ENCODE results near the gene CIAO2A.
"Not testable (repeated sequence)": the region's sequence is repeated elsewhere in the genome, so short reads cannot be mapped to it uniquely, and the experiment has no call there.

Gene CIAO2A

DNA sequence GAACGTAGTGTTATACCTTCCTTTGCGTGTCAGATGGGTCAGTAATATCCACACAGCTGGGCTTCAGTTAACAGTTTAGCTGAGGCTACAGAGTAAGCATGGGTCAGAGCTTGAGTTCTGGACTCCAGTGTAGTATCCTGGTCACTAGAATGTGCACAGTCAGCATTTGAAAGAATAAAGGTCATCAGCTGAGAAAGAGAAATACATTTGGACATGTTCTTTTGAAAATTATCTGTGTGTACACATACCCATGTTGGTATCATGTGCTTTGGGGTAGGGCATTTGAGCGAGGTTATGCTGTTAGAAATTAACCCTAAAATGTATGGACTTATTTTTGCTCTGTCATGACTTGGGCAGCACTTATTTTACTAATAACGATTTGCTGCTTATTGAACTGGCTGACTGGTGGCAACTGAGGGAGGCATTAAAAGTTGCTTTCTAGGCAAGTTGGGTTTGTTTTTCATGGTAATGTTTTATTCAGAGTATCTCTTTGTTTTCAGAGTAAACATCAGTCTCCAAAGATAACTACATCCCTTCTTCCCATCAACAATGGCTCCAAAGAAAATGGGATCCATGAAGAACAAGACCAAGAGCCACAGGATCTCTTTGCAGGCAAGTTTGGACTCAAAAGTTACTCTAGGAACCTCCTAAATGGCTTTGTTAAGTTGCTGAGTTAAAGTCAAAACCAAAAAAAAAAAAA lies 18.6 kb upstream of the CIAO2A start:
- H3K4me3 ChIP-seq (ENCODE audit: low read depth, low read length), result no peak overlapping the region
- H3K27ac ChIP-seq (ENCODE audit: low read depth, low read length), result peak overlapping the region; percentile 50
- no peaks in the 10 kb centered on the region for H3K27me3 ChIP-seq (ENCODE audit: insufficient read depth, low read length)
- H2AFZ ChIP-seq (ENCODE audit: low read length, unreplicated experiment), result no peak overlapping the region
- peaks cover 12% of the 10 kb centered on the region for H3K4me1 ChIP-seq (ENCODE audit: control insufficient read depth, insufficient read depth, low read length, unreplicated experiment)
- H3K36me3 ChIP-seq (ENCODE audit: insufficient read depth, low read length), result peaks cover 7% of the 10 kb centered on the region; the same call in 1 of the 2 replicates
- peaks cover 45% of the 10 kb centered on the region for H3K79me2 ChIP-seq (ENCODE audit: control insufficient read depth, insufficient read depth, low read length, unreplicated experiment)

DNA sequence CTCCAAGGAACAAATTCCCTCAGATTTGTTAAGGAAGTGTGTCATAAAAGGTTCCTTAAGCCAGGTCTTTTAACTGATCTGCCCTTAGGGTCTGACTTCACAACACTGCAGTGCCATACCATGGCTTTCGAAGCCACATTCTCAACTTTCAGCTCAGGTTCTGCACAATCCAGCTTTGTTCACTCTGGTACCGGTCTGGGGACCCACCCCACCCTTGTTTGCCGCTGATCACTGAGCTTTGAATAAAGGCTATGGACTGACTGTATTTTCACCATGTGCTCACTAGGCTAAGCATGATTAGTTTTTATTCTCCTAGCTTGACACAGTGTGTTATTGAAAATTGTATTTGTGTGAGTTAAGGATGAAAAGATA lies 18.0 kb upstream of the CIAO2A start:
- peaks cover 51% of the 10 kb centered on the region for H3K79me2 ChIP-seq (ENCODE audit: control insufficient read depth, insufficient read depth, low read length, unreplicated experiment)
- H3K27me3 ChIP-seq (ENCODE audit: insufficient read depth, low read length), result no peaks in the 10 kb centered on the region
- peaks cover 12% of the 10 kb centered on the region for H3K4me1 ChIP-seq (ENCODE audit: control insufficient read depth, insufficient read depth, low read length, unreplicated experiment)
- no peak overlapping the region for H3K4me3 ChIP-seq (ENCODE audit: low read depth, low read length)
- no peak overlapping the region for H3K27ac ChIP-seq (ENCODE audit: low read depth, low read length)
- peaks cover 10% of the 10 kb centered on the region for H3K36me3 ChIP-seq (ENCODE audit: insufficient read depth, low read length)
- no peak overlapping the region for H2AFZ ChIP-seq (ENCODE audit: low read length, unreplicated experiment)

DNA sequence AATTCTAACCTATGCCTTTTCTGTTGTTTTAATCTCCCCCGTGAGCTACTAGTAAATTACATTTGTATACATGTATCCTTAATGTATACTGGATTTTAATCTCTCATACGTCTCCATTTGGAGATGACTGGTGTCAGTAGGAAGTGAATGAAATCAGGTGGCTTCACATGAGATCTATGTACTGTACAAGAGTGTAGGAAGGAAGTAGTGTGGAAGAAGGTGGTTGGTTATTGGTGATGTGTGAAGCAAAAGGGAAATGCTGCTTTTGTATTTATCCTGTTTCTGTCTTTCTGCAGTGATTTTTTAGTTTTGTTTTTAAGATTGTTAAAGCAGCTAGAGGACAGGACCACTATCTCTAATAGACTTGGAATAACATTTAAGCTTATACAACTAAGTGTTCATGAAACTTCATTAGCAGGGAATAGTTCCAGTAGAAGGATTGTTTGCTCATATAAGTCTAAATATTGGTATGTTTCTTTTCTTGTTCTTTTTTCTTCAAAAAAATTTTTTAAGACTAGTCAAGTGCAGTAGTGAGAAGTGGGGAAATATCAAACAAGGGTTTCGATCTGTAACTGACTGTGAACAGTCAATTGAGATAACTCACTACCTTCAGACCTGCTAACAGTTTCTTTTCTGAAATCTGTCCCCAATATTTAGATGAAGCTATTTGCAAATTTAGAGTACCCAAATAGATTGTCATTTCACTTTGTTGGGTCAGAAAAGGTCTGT lies 17.5 kb upstream of the CIAO2A start:
- Histone ChIP-seq H3K27ac (ENCODE audit: low read depth, low read length) (no peak overlapping the region), H3K4me1 (ENCODE audit: control insufficient read depth, insufficient read depth, low read length, unreplicated experiment) (peaks cover 12% of the 10 kb centered on the region), H3K27me3 (ENCODE audit: insufficient read depth, low read length) (no peaks in the 10 kb centered on the region), H3K79me2 (ENCODE audit: control insufficient read depth, insufficient read depth, low read length, unreplicated experiment) (peaks cover 55% of the 10 kb centered on the region), H3K36me3 (ENCODE audit: insufficient read depth, low read length) (peaks cover 10% of the 10 kb centered on the region), H3K4me3 (ENCODE audit: low read depth, low read length) (no peak overlapping the region), H2AFZ (ENCODE audit: low read length, unreplicated experiment) (no peak overlapping the region)

DNA sequence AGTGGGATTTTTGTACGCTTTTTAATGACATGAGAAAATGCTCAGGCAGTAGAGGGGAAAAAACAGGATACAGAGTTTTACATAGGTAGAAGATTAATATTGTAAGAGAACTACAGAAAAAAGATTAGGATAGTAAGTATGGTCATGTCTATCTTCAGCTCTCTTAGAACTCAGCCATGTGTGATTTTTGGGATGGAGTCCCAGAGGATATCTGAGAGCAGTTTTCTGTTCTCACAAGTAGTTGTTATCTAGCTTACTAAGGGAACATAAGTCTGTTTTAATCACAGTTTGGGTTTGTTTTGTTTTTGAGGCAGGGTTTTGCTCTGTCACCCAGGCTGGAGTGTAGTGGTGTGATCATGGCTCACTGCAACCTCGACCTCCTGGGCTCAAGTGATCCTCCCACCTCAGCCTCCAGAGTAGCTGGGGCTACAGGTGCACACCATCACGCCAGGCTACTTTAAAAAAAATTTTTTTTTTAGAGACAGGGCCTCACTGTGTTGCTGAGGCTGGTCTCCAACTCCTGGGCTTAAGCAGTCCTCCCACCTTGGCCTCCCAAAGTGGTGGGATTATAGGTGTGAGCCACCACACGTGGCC lies 16.6 kb upstream of the CIAO2A start:
- peaks cover 62% of the 10 kb centered on the region for H3K79me2 ChIP-seq (ENCODE audit: control insufficient read depth, insufficient read depth, low read length, unreplicated experiment)
- peaks cover 10% of the 10 kb centered on the region for H3K36me3 ChIP-seq (ENCODE audit: insufficient read depth, low read length)
- not testable (repeated sequence) for H3K27me3 ChIP-seq (ENCODE audit: insufficient read depth, low read length); H2AFZ ChIP-seq (ENCODE audit: low read length, unreplicated experiment); H3K4me3 ChIP-seq (ENCODE audit: low read depth, low read length); H3K27ac ChIP-seq (ENCODE audit: low read depth, low read length)
- peaks cover 17% of the 10 kb centered on the region for H3K4me1 ChIP-seq (ENCODE audit: control insufficient read depth, insufficient read depth, low read length, unreplicated experiment)

DNA sequence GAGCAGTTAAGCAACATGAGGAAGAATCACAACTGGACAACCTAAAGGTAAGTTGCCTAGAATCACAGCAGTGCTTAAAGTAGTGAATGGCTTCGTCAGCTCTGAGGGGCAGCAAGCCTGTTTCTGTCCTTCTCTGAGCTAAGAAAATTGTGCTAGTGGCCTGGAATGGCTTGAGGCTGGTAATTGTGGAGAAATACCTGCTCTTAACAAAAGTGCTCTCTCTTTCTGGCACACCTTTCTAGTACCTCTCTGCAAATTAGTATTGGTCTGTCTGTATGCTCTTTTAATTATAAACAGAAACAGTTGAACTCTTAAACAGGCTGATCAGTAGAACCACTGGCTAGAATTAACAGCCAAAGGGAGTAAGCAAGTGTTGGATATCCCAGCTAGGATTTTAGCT lies 13.7 kb upstream of the CIAO2A start:
- Histone ChIP-seq H3K27me3 (ENCODE audit: insufficient read depth, low read length) (no peaks in the 10 kb centered on the region), H3K27ac (ENCODE audit: low read depth, low read length) (no peak overlapping the region), H3K36me3 (ENCODE audit: insufficient read depth, low read length) (peaks cover 4% of the 10 kb centered on the region; the same call in 1 of the 2 replicates), H3K4me3 (ENCODE audit: low read depth, low read length) (no peak overlapping the region), H3K4me1 (ENCODE audit: control insufficient read depth, insufficient read depth, low read length, unreplicated experiment) (peaks cover 14% of the 10 kb centered on the region), H2AFZ (ENCODE audit: low read length, unreplicated experiment) (no peak overlapping the region), H3K79me2 (ENCODE audit: control insufficient read depth, insufficient read depth, low read length, unreplicated experiment) (peaks cover 82% of the 10 kb centered on the region)

DNA sequence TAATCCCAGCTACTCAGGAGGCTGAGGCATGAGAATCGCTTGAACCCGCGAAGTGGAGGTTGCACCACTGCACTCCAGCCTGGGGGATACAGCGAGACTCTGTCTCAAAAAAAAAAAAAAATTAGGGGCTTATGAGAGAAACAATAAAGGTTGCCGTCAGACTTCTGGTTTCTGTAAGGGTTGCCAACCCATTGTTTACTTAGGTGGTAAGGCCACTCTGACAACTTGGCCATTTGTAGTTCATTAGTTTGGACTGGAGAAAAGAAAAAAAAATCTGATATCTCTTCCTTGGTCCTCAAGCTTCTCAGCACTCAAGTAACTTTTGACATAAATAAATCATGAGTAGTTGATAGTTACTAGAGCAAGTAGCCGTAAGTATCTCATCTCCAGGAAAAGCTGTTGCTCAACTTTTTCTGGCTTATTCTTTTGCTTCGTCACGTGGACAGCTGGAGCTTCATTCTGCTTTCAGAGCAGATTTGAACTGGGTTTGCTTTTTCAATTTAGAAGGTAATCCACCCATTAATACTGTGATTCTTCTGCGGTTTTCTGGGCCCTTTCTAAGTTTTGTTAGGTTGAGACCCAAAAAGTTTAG lies 11.6 kb upstream of the CIAO2A start:
- H3K79me2 ChIP-seq (ENCODE audit: control insufficient read depth, insufficient read depth, low read length, unreplicated experiment), result peaks cover 82% of the 10 kb centered on the region

DNA sequence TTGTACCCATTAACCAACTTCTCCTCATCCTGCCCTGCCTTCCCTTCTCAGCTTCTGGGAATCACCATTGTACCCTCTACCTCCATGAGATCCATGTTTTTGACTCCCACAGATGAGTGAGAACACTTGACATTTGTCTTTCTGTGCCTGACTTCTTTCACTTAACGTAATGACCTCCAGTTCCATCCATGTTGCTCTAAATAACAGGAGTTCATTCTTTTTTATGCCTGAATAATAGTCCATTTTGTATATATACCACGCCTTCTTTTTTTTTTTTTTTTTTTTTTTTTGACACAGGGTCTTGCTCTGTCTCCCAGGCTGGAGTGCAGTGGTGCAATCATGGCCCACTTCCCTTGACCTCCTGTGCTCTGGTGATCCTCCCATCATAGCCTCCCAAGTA lies 8.9 kb upstream of the CIAO2A start:
- no peak overlapping the region for H2AFZ ChIP-seq (ENCODE audit: low read length, unreplicated experiment)

More for the DNA sequence above, 11.6 kb upstream of the CIAO2A start:
- 0 out of 2 replicates have a peak overlapping the region, but pooled peaks have one; percentile 3 for H3K4me3 ChIP-seq (ENCODE audit: low read depth, low read length)
- peaks cover 4% of the 10 kb centered on the region; the same call in 1 of the 2 replicates for H3K36me3 ChIP-seq (ENCODE audit: insufficient read depth, low read length)
- H3K4me1 ChIP-seq (ENCODE audit: control insufficient read depth, insufficient read depth, low read length, unreplicated experiment), result peaks cover 4% of the 10 kb centered on the region
- H3K27ac ChIP-seq (ENCODE audit: low read depth, low read length), result peak overlapping the region; percentile 27
- no peak overlapping the region for H2AFZ ChIP-seq (ENCODE audit: low read length, unreplicated experiment)
- no peaks in the 10 kb centered on the region for H3K27me3 ChIP-seq (ENCODE audit: insufficient read depth, low read length)

DNA sequence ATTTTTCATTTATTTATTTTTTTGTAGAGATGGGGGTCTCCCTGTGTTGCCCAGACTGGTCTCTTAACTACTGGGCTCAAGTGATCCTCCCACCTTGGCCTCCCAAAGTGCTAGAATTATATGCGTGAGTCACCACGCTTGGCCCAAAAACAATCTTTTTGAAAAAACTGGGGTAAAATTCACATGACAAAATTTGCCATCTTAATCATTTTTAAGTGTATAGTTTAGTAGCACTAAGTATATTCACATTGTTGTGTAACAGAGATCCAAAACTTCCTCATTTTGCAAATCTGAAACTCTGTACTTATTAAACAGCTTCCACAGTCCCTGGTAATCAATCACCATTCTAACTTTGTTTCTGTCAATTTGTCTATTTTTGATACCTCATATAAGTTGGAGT lies 7.3 kb upstream of the CIAO2A start:
- Histone ChIP-seq H3K36me3 (ENCODE audit: insufficient read depth, low read length) (no peaks in the 10 kb centered on the region), H3K4me1 (ENCODE audit: control insufficient read depth, insufficient read depth, low read length, unreplicated experiment) (peaks cover 13% of the 10 kb centered on the region), H3K27me3 (ENCODE audit: insufficient read depth, low read length) (no peaks in the 10 kb centered on the region), H2AFZ (ENCODE audit: low read length, unreplicated experiment) (no peak overlapping the region), H3K79me2 (ENCODE audit: control insufficient read depth, insufficient read depth, low read length, unreplicated experiment) (peaks cover 85% of the 10 kb centered on the region), H3K4me3 (ENCODE audit: low read depth, low read length) (no peak overlapping the region), H3K27ac (ENCODE audit: low read depth, low read length) (no peak overlapping the region)

More for the DNA sequence above, 8.9 kb upstream of the CIAO2A start:
- peaks cover 11% of the 10 kb centered on the region for H3K4me1 ChIP-seq (ENCODE audit: control insufficient read depth, insufficient read depth, low read length, unreplicated experiment)
- no peaks in the 10 kb centered on the region for H3K27me3 ChIP-seq (ENCODE audit: insufficient read depth, low read length)
- H3K4me3 ChIP-seq (ENCODE audit: low read depth, low read length), result no peak overlapping the region
- peaks cover 4% of the 10 kb centered on the region; the same call in 1 of the 2 replicates for H3K36me3 ChIP-seq (ENCODE audit: insufficient read depth, low read length)
- no peak overlapping the region for H3K27ac ChIP-seq (ENCODE audit: low read depth, low read length)
- peaks cover 84% of the 10 kb centered on the region for H3K79me2 ChIP-seq (ENCODE audit: control insufficient read depth, insufficient read depth, low read length, unreplicated experiment)

DNA sequence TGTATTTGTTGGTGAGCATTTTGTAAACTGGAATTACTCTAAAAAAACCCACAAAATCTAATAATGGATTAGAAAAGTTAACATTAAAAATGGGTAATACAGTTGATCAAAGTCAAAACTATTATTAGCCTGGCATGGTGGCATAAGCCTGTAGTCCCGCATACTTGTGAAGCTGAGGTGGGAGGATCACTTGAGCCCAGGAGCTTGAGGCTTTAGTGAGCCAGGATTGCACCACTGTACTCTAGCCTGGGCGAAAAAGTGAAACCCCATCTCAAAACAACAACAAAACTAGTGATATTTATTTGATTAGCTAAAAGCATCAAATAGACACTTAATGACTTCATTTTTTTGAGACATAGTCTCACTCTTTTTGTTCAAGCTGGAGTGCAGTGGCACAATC lies 5.7 kb upstream of the CIAO2A start:
- Histone ChIP-seq H3K4me1 (ENCODE audit: control insufficient read depth, insufficient read depth, low read length, unreplicated experiment) (peaks cover 20% of the 10 kb centered on the region), H3K36me3 (ENCODE audit: insufficient read depth, low read length) (no peaks in the 10 kb centered on the region), H3K79me2 (ENCODE audit: control insufficient read depth, insufficient read depth, low read length, unreplicated experiment) (peaks cover 86% of the 10 kb centered on the region), H2AFZ (ENCODE audit: low read length, unreplicated experiment) (no peak overlapping the region), H3K27ac (ENCODE audit: low read depth, low read length) (no peak overlapping the region), H3K4me3 (ENCODE audit: low read depth, low read length) (no peak overlapping the region), H3K27me3 (ENCODE audit: insufficient read depth, low read length) (no peaks in the 10 kb centered on the region)

DNA sequence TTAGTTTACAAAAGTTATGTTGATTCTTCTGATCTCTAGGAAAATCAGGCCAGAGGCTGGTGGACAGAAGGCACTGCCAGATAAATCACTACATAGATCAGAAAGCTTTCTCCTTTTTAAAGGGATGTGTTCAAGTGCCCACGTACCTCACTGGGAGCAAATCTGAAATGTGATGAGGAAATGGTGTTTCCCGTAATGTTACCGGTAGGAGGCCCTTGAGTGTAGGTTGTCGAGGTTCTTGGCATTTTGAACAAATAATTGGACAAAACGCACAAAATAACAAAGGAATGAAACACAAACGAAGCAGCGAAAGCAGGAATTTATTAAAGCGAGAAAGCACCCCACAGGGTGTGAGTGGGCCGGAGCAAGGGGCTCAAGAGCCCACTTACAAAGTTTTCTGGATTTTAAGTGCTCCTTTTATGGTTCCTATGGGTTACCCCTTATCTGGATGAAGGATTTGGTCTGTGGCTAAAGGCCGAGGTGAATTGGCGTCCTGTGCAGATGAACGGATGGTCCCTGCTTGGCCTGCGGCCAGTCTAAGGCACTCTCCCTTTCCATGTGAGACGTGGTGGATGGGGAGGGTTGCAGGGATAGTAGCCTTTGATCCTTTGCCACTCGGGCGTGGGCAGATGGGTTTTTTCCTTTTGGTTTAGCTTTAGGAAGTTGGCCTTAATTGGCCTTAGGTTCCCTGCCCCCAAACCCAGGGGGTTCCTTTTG lies 3.2 kb upstream of the CIAO2A start:
- H3K27ac ChIP-seq (ENCODE audit: low read depth, low read length), result peak overlapping the region; percentile 57
- peak overlapping the region; percentile 16 for H2AFZ ChIP-seq (ENCODE audit: low read length, unreplicated experiment)
- H3K27me3 ChIP-seq (ENCODE audit: insufficient read depth, low read length), result no peaks in the 10 kb centered on the region
- peak overlapping the region; percentile 98 for H3K4me3 ChIP-seq (ENCODE audit: low read depth, low read length)
- peaks cover 83% of the 10 kb centered on the region for H3K79me2 ChIP-seq (ENCODE audit: control insufficient read depth, insufficient read depth, low read length, unreplicated experiment)
- no peaks in the 10 kb centered on the region for H3K36me3 ChIP-seq (ENCODE audit: insufficient read depth, low read length)
- H3K4me1 ChIP-seq (ENCODE audit: control insufficient read depth, insufficient read depth, low read length, unreplicated experiment), result peaks cover 28% of the 10 kb centered on the region

Measured in ACC112 (cell line).